ENCODE measurements around the gene GYG2. TPM values are rescaled to one million over a fixed set of nuclear protein-coding genes. Genes with fewer than 3 reads are reported as not detected.

The GYG2 gene
- total RNA-seq, 1 experiment from 2014 or later: 47.6 TPM

- Mint-ChIP-seq H3K27ac (no peak overlapping the region), H3K36me3 (no peaks in the 10 kb centered on the region), H3K4me3 (no peak overlapping the region), H3K4me1 (peaks cover 3% of the 10 kb centered on the region), H3K27me3 (ENCODE audit: low read depth) (no peaks in the 10 kb centered on the region), H3K9me3 (no peaks in the 10 kb centered on the region)
- DNase-seq (ENCODE audit: low spot score): no peak
- ChIA-PET CTCF (interaction anchor here (1.7 kb wide), 1 partner anchor 10 kb away, joined by 4 read pairs; no protein-coding TSS in a partner anchor), POLR2A (no interaction called here)
- TF ChIP-seq PREB (CRISPR knock-in tag; IDR thresholded peaks at IDR 0.05; ENCODE audit: borderline replicate concordance): no peak
- TF ChIP-seq, protein P1, sequence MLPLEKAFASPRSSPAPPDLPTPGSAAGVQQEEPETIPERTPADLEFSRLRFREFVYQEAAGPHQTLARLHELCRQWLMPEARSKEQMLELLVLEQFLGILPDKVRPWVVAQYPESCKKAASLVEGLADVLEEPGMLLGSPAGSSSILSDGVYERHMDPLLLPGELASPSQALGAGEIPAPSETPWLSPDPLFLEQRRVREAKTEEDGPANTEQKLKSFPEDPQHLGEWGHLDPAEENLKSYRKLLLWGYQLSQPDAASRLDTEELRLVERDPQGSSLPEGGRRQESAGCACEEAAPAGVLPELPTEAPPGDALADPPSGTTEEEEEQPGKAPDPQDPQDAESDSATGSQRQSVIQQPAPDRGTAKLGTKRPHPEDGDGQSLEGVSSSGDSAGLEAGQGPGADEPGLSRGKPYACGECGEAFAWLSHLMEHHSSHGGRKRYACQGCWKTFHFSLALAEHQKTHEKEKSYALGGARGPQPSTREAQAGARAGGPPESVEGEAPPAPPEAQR (CRISPR knock-in tag; IDR thresholded peaks at IDR 0.05): no peak
- TF ChIP-seq GRHL2 (CRISPR knock-in tag; IDR thresholded peaks at IDR 0.05; ENCODE audit: insufficient replicate concordance, severe bottlenecking): no peak
- TF ChIP-seq GABPB1 (CRISPR knock-in tag; IDR thresholded peaks at IDR 0.05): no peak
- TF ChIP-seq ZBTB21 (CRISPR knock-in tag; IDR thresholded peaks at IDR 0.05; ENCODE audit: borderline replicate concordance): no peak
- TF ChIP-seq ZNF121 (CRISPR knock-in tag; IDR thresholded peaks at IDR 0.05): no peak
- no peak for TF ChIP-seq TCF7 (CRISPR knock-in tag; IDR thresholded peaks at IDR 0.05; ENCODE audit: low read depth)
- TF ChIP-seq PRRX2 (CRISPR knock-in tag; IDR thresholded peaks at IDR 0.05): no peak
- no peak for ATAC-seq
These were observed 8.5 kb upstream of the GYG2 start for GRCh38 chrX:2820136-2820771.

DNA sequence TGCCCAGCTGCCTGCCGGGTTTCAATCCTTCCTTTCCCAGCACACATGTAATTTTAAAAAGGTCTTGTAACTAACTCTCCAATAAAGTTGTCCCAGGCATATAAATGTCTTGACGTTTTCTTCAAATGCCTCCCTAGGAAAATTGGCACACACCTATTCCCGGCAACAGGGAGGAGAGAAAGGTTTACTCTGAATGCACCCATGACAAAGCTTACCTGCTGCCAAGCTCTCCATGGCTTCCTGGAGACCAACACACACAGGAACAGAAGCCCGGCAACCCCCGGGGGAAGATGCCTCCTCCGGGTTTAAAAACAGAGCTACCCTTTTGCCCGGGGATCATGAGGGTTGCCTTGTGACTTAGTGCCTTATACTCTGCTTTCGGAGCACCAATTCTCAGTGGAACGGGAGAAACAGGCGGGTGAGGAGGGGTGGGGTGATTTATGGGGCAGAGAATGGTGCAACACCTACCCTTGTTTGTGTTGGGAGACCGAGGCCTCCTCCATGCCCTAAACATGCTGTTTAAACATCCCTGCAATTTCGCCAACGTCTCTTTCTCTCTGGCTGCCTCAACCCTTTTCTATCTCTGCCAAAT is 4.8 kb upstream of the GYG2 start:
- POLR2A ChIA-PET: no interaction called here
- H3K4me1 Mint-ChIP-seq: peaks cover 3% of the 10 kb centered on the region
- no peaks in the 10 kb centered on the region for H3K9me3 Mint-ChIP-seq
- no peaks in the 10 kb centered on the region for H3K27me3 Mint-ChIP-seq (ENCODE audit: low read depth)
- H3K4me3 Mint-ChIP-seq: no peak overlapping the region
- ATAC-seq: no peak; the same call in 1 of the 2 replicates
- no peaks in the 10 kb centered on the region for H3K36me3 Mint-ChIP-seq
- CTCF ChIA-PET: no interaction called here
- peak overlapping the region; percentile 76; the same call in 1 of the 2 replicates for H3K27ac Mint-ChIP-seq
- no peak for DNase-seq (ENCODE audit: low spot score)
- TF ChIP-seq, protein P2, sequence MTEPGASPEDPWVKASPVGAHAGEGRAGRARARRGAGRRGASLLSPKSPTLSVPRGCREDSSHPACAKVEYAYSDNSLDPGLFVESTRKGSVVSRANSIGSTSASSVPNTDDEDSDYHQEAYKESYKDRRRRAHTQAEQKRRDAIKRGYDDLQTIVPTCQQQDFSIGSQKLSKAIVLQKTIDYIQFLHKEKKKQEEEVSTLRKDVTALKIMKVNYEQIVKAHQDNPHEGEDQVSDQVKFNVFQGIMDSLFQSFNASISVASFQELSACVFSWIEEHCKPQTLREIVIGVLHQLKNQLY (CRISPR knock-in tag; IDR thresholded peaks at IDR 0.05): no peak
- TF ChIP-seq ZNF512 (CRISPR knock-in tag; IDR thresholded peaks at IDR 0.05; ENCODE audit: borderline replicate concordance): no peak
- no peak for TF ChIP-seq ELF4 (CRISPR knock-in tag; IDR thresholded peaks at IDR 0.05; ENCODE audit: low read depth)
- TF ChIP-seq AR (CRISPR knock-in tag; IDR thresholded peaks at IDR 0.05): no peak
- no peak for TF ChIP-seq RORB (CRISPR knock-in tag; IDR thresholded peaks at IDR 0.05)
- no peak for TF ChIP-seq EMX1 (CRISPR knock-in tag; IDR thresholded peaks at IDR 0.05)
- TF ChIP-seq, protein P3, sequence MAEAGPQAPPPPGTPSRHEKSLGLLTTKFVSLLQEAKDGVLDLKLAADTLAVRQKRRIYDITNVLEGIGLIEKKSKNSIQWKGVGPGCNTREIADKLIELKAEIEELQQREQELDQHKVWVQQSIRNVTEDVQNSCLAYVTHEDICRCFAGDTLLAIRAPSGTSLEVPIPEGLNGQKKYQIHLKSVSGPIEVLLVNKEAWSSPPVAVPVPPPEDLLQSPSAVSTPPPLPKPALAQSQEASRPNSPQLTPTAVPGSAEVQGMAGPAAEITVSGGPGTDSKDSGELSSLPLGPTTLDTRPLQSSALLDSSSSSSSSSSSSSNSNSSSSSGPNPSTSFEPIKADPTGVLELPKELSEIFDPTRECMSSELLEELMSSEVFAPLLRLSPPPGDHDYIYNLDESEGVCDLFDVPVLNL (CRISPR knock-in tag; IDR thresholded peaks at IDR 0.05; ENCODE audit: borderline replicate concordance, low read depth): no peak
- TF ChIP-seq ATF1 (CRISPR knock-in tag; IDR thresholded peaks at IDR 0.05): no peak
- no peak for TF ChIP-seq CREB1 (CRISPR knock-in tag; IDR thresholded peaks at IDR 0.05)
- no peak for TF ChIP-seq ZBTB43 (CRISPR knock-in tag; IDR thresholded peaks at IDR 0.05)
